ENCODE data around the gene SLC10A6.

The SLC10A6 gene

GRCh38 chr4:86856896-86857295 lies 7.7 kb upstream of the SLC10A6 start:
- CTCF ChIA-PET: interaction anchor here (0.8 kb wide), 1 partner anchor 421 kb away, joined by 4 read pairs; no protein-coding TSS in a partner anchor
- POLR2A ChIA-PET: no interaction called here
- no peak for DNase-seq (ENCODE audit: extremely low spot score)
- TF ChIP-seq ELF4 (IDR thresholded peaks at IDR 0.05): no peak
- TF ChIP-seq L3MBTL2 (conservative IDR thresholded peaks at IDR 0.05): no peak
- TF ChIP-seq, protein P1, sequence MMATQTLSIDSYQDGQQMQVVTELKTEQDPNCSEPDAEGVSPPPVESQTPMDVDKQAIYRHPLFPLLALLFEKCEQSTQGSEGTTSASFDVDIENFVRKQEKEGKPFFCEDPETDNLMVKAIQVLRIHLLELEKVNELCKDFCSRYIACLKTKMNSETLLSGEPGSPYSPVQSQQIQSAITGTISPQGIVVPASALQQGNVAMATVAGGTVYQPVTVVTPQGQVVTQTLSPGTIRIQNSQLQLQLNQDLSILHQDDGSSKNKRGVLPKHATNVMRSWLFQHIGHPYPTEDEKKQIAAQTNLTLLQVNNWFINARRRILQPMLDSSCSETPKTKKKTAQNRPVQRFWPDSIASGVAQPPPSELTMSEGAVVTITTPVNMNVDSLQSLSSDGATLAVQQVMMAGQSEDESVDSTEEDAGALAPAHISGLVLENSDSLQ (IDR thresholded peaks at IDR 0.05): no peak
- TF ChIP-seq NFRKB (IDR thresholded peaks at IDR 0.05): no peak
- TF ChIP-seq SUZ12 (IDR thresholded peaks at IDR 0.05): no peak
- no peak for TF ChIP-seq SP1 (IDR thresholded peaks at IDR 0.05)
- TF ChIP-seq FOXA1 (IDR thresholded peaks at IDR 0.05): no peak
- no peak for TF ChIP-seq BHLHE40 (IDR thresholded peaks at IDR 0.05; ENCODE audit: borderline replicate concordance)
- TF ChIP-seq FOXM1 (IDR thresholded peaks at IDR 0.05; ENCODE audit: borderline replicate concordance): no peak

- POLR2A ChIA-PET: no interaction called here
- CTCF ChIA-PET: no interaction called here
- no peak for TF ChIP-seq SP1 (IDR thresholded peaks at IDR 0.05)
- no peak for TF ChIP-seq FOXA1 (IDR thresholded peaks at IDR 0.05)
- TF ChIP-seq HDGF (IDR thresholded peaks at IDR 0.05; ENCODE audit: borderline replicate concordance): no peak
- no peak for DNase-seq (ENCODE audit: extremely low spot score)
Measured at GRCh38 chr4:86855572-86855971, 6.4 kb upstream of the SLC10A6 start.

- CTCF ChIA-PET: interaction anchor here (0.7 kb wide), 1 partner anchor 351 kb away, joined by 4 read pairs; no protein-coding TSS in a partner anchor
- no peak for TF ChIP-seq FOXM1 (IDR thresholded peaks at IDR 0.05; ENCODE audit: borderline replicate concordance)
- TF ChIP-seq FOXK2 (IDR thresholded peaks at IDR 0.05): no peak
- no peak for TF ChIP-seq BHLHE40 (IDR thresholded peaks at IDR 0.05; ENCODE audit: borderline replicate concordance)
- TF ChIP-seq FOXA1 (IDR thresholded peaks at IDR 0.05): no peak
- TF ChIP-seq LEF1 (IDR thresholded peaks at IDR 0.05; ENCODE audit: borderline replicate concordance): no peak
- TF ChIP-seq SUZ12 (IDR thresholded peaks at IDR 0.05): no peak
- no peak for TF ChIP-seq ARNT (IDR thresholded peaks at IDR 0.05)
- no peak for TF ChIP-seq HDGF (IDR thresholded peaks at IDR 0.05; ENCODE audit: borderline replicate concordance)
- no peak for TF ChIP-seq TARDBP (IDR thresholded peaks at IDR 0.05)
- TF ChIP-seq, protein P1 (IDR thresholded peaks at IDR 0.05): no peak
- TF ChIP-seq CTBP1 (IDR thresholded peaks at IDR 0.05; ENCODE audit: borderline replicate concordance): no peak
- TF ChIP-seq NFRKB (IDR thresholded peaks at IDR 0.05): no peak
- TF ChIP-seq SP1 (IDR thresholded peaks at IDR 0.05): no peak
- no peak for TF ChIP-seq L3MBTL2 (conservative IDR thresholded peaks at IDR 0.05)
- no peak for DNase-seq (ENCODE audit: extremely low spot score)
- POLR2A ChIA-PET: no interaction called here
Measured at GRCh38 chr4:86853209-86853608, 4.0 kb upstream of the SLC10A6 start.

- ChIA-PET POLR2A (interaction anchor here (1.5 kb wide), 1 partner anchor 254 kb away, joined by 4 read pairs; the partner anchor contains the start of gene PTPN13), CTCF (no interaction called here)
- TF ChIP-seq L3MBTL2 (conservative IDR thresholded peaks at IDR 0.05) (no peak), CTBP1 (IDR thresholded peaks at IDR 0.05; ENCODE audit: borderline replicate concordance) (no peak), BHLHE40 (IDR thresholded peaks at IDR 0.05; ENCODE audit: borderline replicate concordance) (no peak), SUZ12 (IDR thresholded peaks at IDR 0.05) (no peak), SP1 (IDR thresholded peaks at IDR 0.05) (no peak), FOXA1 (IDR thresholded peaks at IDR 0.05) (no peak), ZNF384 (IDR thresholded peaks at IDR 0.05) (no peak)
- TF ChIP-seq, protein P1 (IDR thresholded peaks at IDR 0.05): no peak
- DNase-seq (ENCODE audit: extremely low spot score): no peak
Measured at GRCh38 chr4:86848136-86848535, 1.0 kb downstream of the SLC10A6 start.

DNA sequence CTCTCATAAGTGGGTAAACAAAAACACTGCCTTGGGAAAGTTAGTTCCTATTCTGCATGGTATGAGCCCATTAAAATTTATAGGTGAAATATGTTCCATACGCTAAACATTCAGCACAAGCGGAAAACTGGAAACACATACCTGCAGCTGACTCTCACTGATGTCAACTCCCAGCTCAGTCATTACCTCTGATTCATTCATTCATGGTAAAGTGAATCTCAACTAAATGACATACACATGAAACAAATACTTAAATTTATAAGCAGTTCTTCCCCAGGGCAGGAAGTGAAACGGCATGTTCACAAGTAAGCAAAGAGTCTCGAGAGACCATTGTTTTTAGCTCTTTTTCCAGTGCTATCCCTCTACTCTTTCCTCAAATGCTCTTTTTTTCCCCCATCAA lies 1.6 kb downstream of the SLC10A6 start:
- CTCF ChIA-PET: no interaction called here
- POLR2A ChIA-PET: interaction anchor here (1.5 kb wide), 1 partner anchor 254 kb away, joined by 4 read pairs; the partner anchor contains the start of gene PTPN13
- TF ChIP-seq FOXM1 (IDR thresholded peaks at IDR 0.05; ENCODE audit: borderline replicate concordance): no peak
- TF ChIP-seq LEF1 (IDR thresholded peaks at IDR 0.05; ENCODE audit: borderline replicate concordance): no peak
- TF ChIP-seq FOXK2 (IDR thresholded peaks at IDR 0.05): no peak
- no peak for TF ChIP-seq SP1 (IDR thresholded peaks at IDR 0.05)
- no peak for TF ChIP-seq TARDBP (IDR thresholded peaks at IDR 0.05)
- no peak for TF ChIP-seq FOXA1 (IDR thresholded peaks at IDR 0.05)
- no peak for DNase-seq (ENCODE audit: extremely low spot score)

GRCh38 chr4:86846921-86847320 lies 2.3 kb downstream of the SLC10A6 start:
- ChIA-PET POLR2A (no interaction called here), CTCF (no interaction called here)
- no peak for DNase-seq (ENCODE audit: extremely low spot score)
- TF ChIP-seq, protein P1 (IDR thresholded peaks at IDR 0.05): no peak
- TF ChIP-seq NFRKB (IDR thresholded peaks at IDR 0.05) (no peak), HDGF (IDR thresholded peaks at IDR 0.05; ENCODE audit: borderline replicate concordance) (no peak), SUZ12 (IDR thresholded peaks at IDR 0.05) (no peak), SP1 (IDR thresholded peaks at IDR 0.05) (no peak), LEF1 (IDR thresholded peaks at IDR 0.05; ENCODE audit: borderline replicate concordance) (no peak), L3MBTL2 (conservative IDR thresholded peaks at IDR 0.05) (no peak), FOXM1 (IDR thresholded peaks at IDR 0.05; ENCODE audit: borderline replicate concordance) (no peak), BHLHE40 (IDR thresholded peaks at IDR 0.05; ENCODE audit: borderline replicate concordance) (no peak), FOXK2 (IDR thresholded peaks at IDR 0.05) (no peak), ARNT (IDR thresholded peaks at IDR 0.05) (no peak), CTBP1 (IDR thresholded peaks at IDR 0.05; ENCODE audit: borderline replicate concordance) (no peak), ELF4 (IDR thresholded peaks at IDR 0.05) (no peak), ZNF384 (IDR thresholded peaks at IDR 0.05) (no peak), TARDBP (IDR thresholded peaks at IDR 0.05) (no peak), FOXA1 (IDR thresholded peaks at IDR 0.05) (no peak)
